SH-SY5Y (cell line): ENCODE data around the gene SHTN1.

ENCODE experiments used
- GATA2 ChIP-seq: IDR thresholded peaks from 2 replicates; pipeline ENCODE4 v1.6.1; 2011; ENCODE audit warnings: mild to moderate bottlenecking, low read depth, low read length
- GATA3 ChIP-seq: IDR thresholded peaks from 2 replicates; pipeline ENCODE4 v1.6.1; 2011; ENCODE audit warnings: low read depth, mild to moderate bottlenecking, low read length, moderate library complexity

GRCh38 chr10:117007080-117007479 is 2.1 kb upstream of the SHTN1 start:
- TF ChIP-seq GATA2 (no peak), GATA3 (no peak)
